Neural progenitor cell (in vitro differentiated cells): ENCODE measurements around the gene FSTL4. TPM values are rescaled to one million over a fixed set of nuclear protein-coding genes. Genes with fewer than 3 reads are reported as not detected.

ENCODE experiments used
- DNase-seq: peaks from one replicate; pipeline ENCODE4 v3.0.0-alpha.2; 2016; ENCODE audit warnings: low spot score
- H2AFZ ChIP-seq: fragments of 200-600 bp; sonication (generic); replicated peaks from 2 replicates; pipeline ENCODE4 v1.6.1; 2016; ENCODE audit warnings: antibody characterized with exemption
- H3F3A ChIP-seq: fragments of 200-600 bp; sonication (generic); 2 replicates; pipeline ENCODE4 v1.6.1; 2016; ENCODE audit warnings: antibody characterized with exemption, low read depth
- H3K27ac ChIP-seq: fragments of 200-600 bp; sonication (generic); 2 replicates; pipeline ENCODE4 v1.5.1; 2016; ENCODE audit warnings: mild to moderate bottlenecking
- H3K27me3 ChIP-seq: fragments of 200-600 bp; sonication (generic); 2 replicates; pipeline ENCODE4 v1.6.1; 2016; ENCODE audit warnings: mild to moderate bottlenecking, moderate library complexity
- H3K36me3 ChIP-seq: fragments of 200-600 bp; sonication (generic); 2 replicates; pipeline ENCODE4 v1.5.1; 2016
- H3K4me1 ChIP-seq: fragments of 200-600 bp; sonication (generic); 2 replicates; pipeline ENCODE4 v1.6.1; 2016; ENCODE audit warnings: mixed run types
- H3K4me2 ChIP-seq: fragments of 200-600 bp; sonication (generic); 2 replicates; pipeline ENCODE4 v1.6.1; 2016
- H3K4me3 ChIP-seq: fragments of 200-600 bp; sonication (generic); 2 replicates; pipeline ENCODE4 v1.5.1; 2016
- H3K79me2 ChIP-seq: fragments of 200-600 bp; sonication (generic); 2 replicates; pipeline ENCODE4 v1.6.1; 2016; ENCODE audit warnings: low read depth
- H3K9ac ChIP-seq: fragments of 200-600 bp; sonication (generic); 2 replicates; pipeline ENCODE4 v1.6.1; 2016
- H3K9me3 ChIP-seq: fragments of 200-600 bp; sonication (generic); 2 replicates; pipeline ENCODE4 v1.5.1; 2016; ENCODE audit warnings: low read depth
- H4K20me1 ChIP-seq: fragments of 200-600 bp; sonication (generic); 2 replicates; pipeline ENCODE4 v1.6.1; 2016; ENCODE audit warnings: low read depth
- H3K27ac Mint-ChIP-seq: 3 replicates; pipeline ENCODE4 v1.8.0; 2021; ENCODE audit warnings: mixed read lengths
- H3K27me3 Mint-ChIP-seq: 2 replicates; pipeline ENCODE4 v1.8.0; 2022; ENCODE audit warnings: low read depth, mild to moderate bottlenecking, inconsistent platforms, moderate library complexity, mixed read lengths; ENCODE audit not compliant: insufficient read depth
- H3K36me3 Mint-ChIP-seq: 3 replicates; pipeline ENCODE4 v1.8.0; 2021; ENCODE audit warnings: mixed read lengths
- H3K4me1 Mint-ChIP-seq: 3 replicates; pipeline ENCODE4 v1.8.0; 2021; ENCODE audit warnings: mixed read lengths
- H3K4me3 Mint-ChIP-seq: 3 replicates; pipeline ENCODE4 v1.8.0; 2021; ENCODE audit warnings: mild to moderate bottlenecking, moderate library complexity, mixed read lengths
- H3K9me3 Mint-ChIP-seq: 3 replicates; pipeline ENCODE4 v1.8.0; 2020; ENCODE audit warnings: mixed read lengths
- CTCF ChIP-seq: fragments of 200-600 bp; sonication (generic); IDR thresholded peaks from 2 replicates; pipeline ENCODE4 v1.5.1; 2017; ENCODE audit warnings: antibody characterized with exemption, mild to moderate bottlenecking
- EZH2 ChIP-seq: fragments of 200-600 bp; sonication (generic); IDR thresholded peaks from 2 replicates; pipeline ENCODE4 v1.6.1; 2017; ENCODE audit warnings: antibody characterized with exemption, mild to moderate bottlenecking, moderate library complexity
- EZH2phosphoT487 ChIP-seq: fragments of 200-600 bp; sonication (generic); IDR thresholded peaks from 2 replicates; pipeline ENCODE4 v1.6.1; 2017; ENCODE audit warnings: antibody characterized with exemption
- total RNA-seq: library from RNA; depleted of rRNA; stranded (reverse); fragments of >200 nt; gene quantifications from 2 replicates; pipeline ENCODE4 v1.2.3, GENCODE V29; 2015; ENCODE audit warnings: low replicate concordance

The FSTL4 gene
- total RNA-seq, 1 donor from 2014 or later, result 0.95 TPM

DNA sequence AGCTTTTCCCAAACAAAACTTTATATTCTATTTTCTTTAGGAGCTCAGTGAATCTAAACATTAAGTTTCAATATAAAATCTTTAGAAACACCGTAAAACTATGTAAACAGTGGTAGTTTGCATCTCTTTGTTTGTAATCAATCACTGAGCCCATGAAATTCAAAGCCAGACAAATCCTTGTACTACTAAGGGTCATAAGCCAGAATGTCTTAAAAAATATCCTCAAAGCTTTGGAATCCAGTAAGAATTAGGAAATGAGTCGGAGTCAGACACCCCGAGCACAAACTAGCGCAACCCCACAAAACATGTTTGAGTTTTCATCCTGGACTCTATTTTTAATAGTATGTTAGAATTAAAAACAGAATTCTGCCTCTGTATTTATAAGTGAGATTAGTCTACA is 406.7 kb downstream of the FSTL4 start:
- Histone ChIP-seq H3K79me2 (no peaks in the 10 kb centered on the region), H3K27ac (no peak overlapping the region), H3K36me3 (no peaks in the 10 kb centered on the region), H4K20me1 (no peaks in the 10 kb centered on the region), H3K9me3 (no peaks in the 10 kb centered on the region), H3K9ac (no peak overlapping the region), H3K4me3 (no peak overlapping the region), H3K27me3 (no peaks in the 10 kb centered on the region), H2AFZ (no peak overlapping the region), H3K4me2 (no peak overlapping the region), H3K4me1 (no peaks in the 10 kb centered on the region), H3F3A (no peaks in the 10 kb centered on the region)
- no peaks in the 10 kb centered on the region for H3K4me1 Mint-ChIP-seq
- peaks cover 2% of the 10 kb centered on the region for H3K27me3 Mint-ChIP-seq
- H3K36me3 Mint-ChIP-seq, result no peaks in the 10 kb centered on the region
- TF ChIP-seq CTCF, result no peak
- TF ChIP-seq EZH2phosphoT487, result no peak
- TF ChIP-seq EZH2, result no peak
- no peak overlapping the region for H3K4me3 Mint-ChIP-seq
- no peaks in the 10 kb centered on the region for H3K9me3 Mint-ChIP-seq
- no peak for DNase-seq
- no peak overlapping the region for H3K27ac Mint-ChIP-seq

DNA sequence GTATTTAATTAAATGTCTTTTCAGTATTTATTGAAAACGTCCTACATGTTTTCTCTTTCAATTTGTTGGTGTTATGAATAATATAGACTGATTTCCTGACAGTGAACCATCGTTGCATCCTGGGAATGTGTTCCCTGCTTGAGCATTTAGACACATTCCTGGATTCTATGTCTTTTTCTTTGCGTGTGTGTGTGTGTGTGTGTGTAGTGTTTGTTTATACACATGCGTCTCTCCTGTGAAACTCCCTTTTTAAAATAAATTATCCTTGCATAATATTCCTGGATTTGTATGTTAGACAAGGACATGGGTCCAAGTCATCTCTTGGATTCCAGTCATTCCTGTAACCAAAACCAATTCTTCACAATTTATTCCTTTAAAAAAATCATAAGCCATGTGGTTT is 407.1 kb downstream of the FSTL4 start:
- no peaks in the 10 kb centered on the region for H3K79me2 ChIP-seq
- H3F3A ChIP-seq, result no peaks in the 10 kb centered on the region
- Mint-ChIP-seq H3K27ac (no peak overlapping the region), H3K27me3 (peaks cover 2% of the 10 kb centered on the region), H3K36me3 (no peaks in the 10 kb centered on the region), H3K4me1 (no peaks in the 10 kb centered on the region), H3K9me3 (no peaks in the 10 kb centered on the region), H3K4me3 (no peak overlapping the region)
- no peak overlapping the region for H3K27ac ChIP-seq
- H3K27me3 ChIP-seq, result no peaks in the 10 kb centered on the region
- H3K9ac ChIP-seq, result no peak overlapping the region
- DNase-seq, result no peak
- H2AFZ ChIP-seq, result no peak overlapping the region
- no peak overlapping the region for H3K4me3 ChIP-seq
- TF ChIP-seq EZH2phosphoT487, result no peak
- TF ChIP-seq EZH2, result no peak
- H3K36me3 ChIP-seq, result no peaks in the 10 kb centered on the region
- H3K4me2 ChIP-seq, result no peak overlapping the region
- no peaks in the 10 kb centered on the region for H3K4me1 ChIP-seq
- H4K20me1 ChIP-seq, result no peaks in the 10 kb centered on the region
- no peaks in the 10 kb centered on the region for H3K9me3 ChIP-seq

GRCh38 chr5:133203317-133204305 is 408.7 kb downstream of the FSTL4 start:
- no peaks in the 10 kb centered on the region for H3F3A ChIP-seq
- TF ChIP-seq EZH2 (no peak), EZH2phosphoT487 (no peak), CTCF (no peak)
- no peak overlapping the region for H3K9ac ChIP-seq
- no peaks in the 10 kb centered on the region for H3K4me1 Mint-ChIP-seq
- H2AFZ ChIP-seq, result no peak overlapping the region
- H3K27me3 Mint-ChIP-seq, result peaks cover 3% of the 10 kb centered on the region
- H3K36me3 ChIP-seq, result no peaks in the 10 kb centered on the region
- H3K36me3 Mint-ChIP-seq, result no peaks in the 10 kb centered on the region
- no peaks in the 10 kb centered on the region for H3K79me2 ChIP-seq
- H3K27ac Mint-ChIP-seq, result no peak overlapping the region
- H3K4me2 ChIP-seq, result no peak overlapping the region
- H3K27me3 ChIP-seq, result no peaks in the 10 kb centered on the region
- no peak for DNase-seq
- H3K4me3 ChIP-seq, result no peak overlapping the region
- no peaks in the 10 kb centered on the region for H3K9me3 Mint-ChIP-seq
- H3K4me3 Mint-ChIP-seq, result no peak overlapping the region
- no peaks in the 10 kb centered on the region for H3K4me1 ChIP-seq
- no peak overlapping the region for H3K27ac ChIP-seq
- no peaks in the 10 kb centered on the region for H4K20me1 ChIP-seq
- H3K9me3 ChIP-seq, result no peaks in the 10 kb centered on the region

DNA sequence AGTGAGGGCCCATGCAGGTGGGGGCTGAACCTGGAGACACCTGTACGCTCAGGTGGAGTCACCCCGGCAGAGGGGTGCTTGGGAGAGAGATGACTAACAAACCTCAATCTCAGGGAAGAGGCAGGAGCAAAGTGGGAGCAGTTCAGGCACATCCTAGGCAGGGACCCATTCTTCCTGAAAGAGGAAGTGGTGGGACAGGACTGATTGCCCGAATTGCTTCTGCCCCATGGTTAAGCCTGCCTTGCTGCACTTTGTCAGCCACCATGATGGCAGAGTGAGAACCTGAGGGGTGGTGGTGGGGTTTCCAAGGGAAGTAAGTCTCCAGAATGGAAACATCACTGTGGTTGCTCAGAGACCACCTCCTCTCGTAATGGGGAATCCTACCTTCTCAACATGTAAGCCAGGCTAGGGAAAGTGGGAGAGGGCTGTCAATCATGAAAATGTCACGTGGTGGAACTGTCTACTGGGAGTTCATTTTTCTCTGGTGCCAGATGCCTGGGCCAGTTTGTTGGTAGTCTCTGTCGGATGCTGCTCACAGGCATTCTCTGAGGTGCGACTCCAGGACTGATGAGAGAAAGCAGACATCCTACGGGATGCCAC is 410.2 kb downstream of the FSTL4 start:
- no peaks in the 10 kb centered on the region for H3K9me3 ChIP-seq
- H3K4me3 Mint-ChIP-seq, result no peak overlapping the region
- H2AFZ ChIP-seq, result no peak overlapping the region
- no peaks in the 10 kb centered on the region for H3K36me3 ChIP-seq
- TF ChIP-seq CTCF (no peak), EZH2 (no peak), EZH2phosphoT487 (no peak)
- H3K4me3 ChIP-seq, result no peak overlapping the region
- no peaks in the 10 kb centered on the region for H3K4me1 Mint-ChIP-seq
- H3K9me3 Mint-ChIP-seq, result no peaks in the 10 kb centered on the region
- no peak overlapping the region for H3K27ac ChIP-seq
- no peaks in the 10 kb centered on the region for H3K79me2 ChIP-seq
- H3F3A ChIP-seq, result no peaks in the 10 kb centered on the region
- H3K27me3 ChIP-seq, result no peaks in the 10 kb centered on the region
- H4K20me1 ChIP-seq, result no peaks in the 10 kb centered on the region
- no peaks in the 10 kb centered on the region for H3K4me1 ChIP-seq
- peaks cover 5% of the 10 kb centered on the region for H3K27me3 Mint-ChIP-seq
- no peak overlapping the region for H3K4me2 ChIP-seq
- DNase-seq, result no peak
- H3K36me3 Mint-ChIP-seq, result no peaks in the 10 kb centered on the region
- H3K9ac ChIP-seq, result no peak overlapping the region
- no peak overlapping the region for H3K27ac Mint-ChIP-seq
